ENCODE results near the gene TRDMT1. TPM values are rescaled to one million over a fixed set of nuclear protein-coding genes. Genes with fewer than 3 reads are reported as not detected.

The TRDMT1 gene
- polyA plus RNA-seq, 3 donors: 3.1 to 6.6 (median 5.0) TPM

GRCh38 chr10:17236468-17237148, 35.1 kb upstream of the TRDMT1 start:
- Mint-ChIP-seq H3K27ac (peak overlapping the region in 4 of 7 donors; percentile 35 to 86 (median 58)), H3K4me1 (peaks cover 24% of the 10 kb centered on the region), H3K36me3 (peaks cover 61 to 71% of the 10 kb centered on the region in 2 donors), H3K4me3 (no peak overlapping the region), H3K9me3 (no peaks in the 10 kb centered on the region), H3K27me3 (ENCODE audit: low read depth in 3 of 3) (peaks cover 0 to 3% (median 2%) of the 10 kb centered on the region in 3 donors)
- H3K9me3 ChIP-seq (replicated peaks in 1 of 2; ENCODE audit: control insufficient read depth in 1 of 2, insufficient read depth in 1 of 2, low read length in 2 of 2): no peaks in the 10 kb centered on the region
- TF ChIP-seq CTCF (IDR thresholded peaks at IDR 0.05): no peak
- no peak overlapping the region for H2AFZ ChIP-seq (ENCODE audit: insufficient read depth, low read depth, low read length, poor library complexity, severe bottlenecking)
- intact Hi-C loops (cut with micrococcal nuclease): loop anchor here (5.0 to 10.0 kb wide), 2 partner anchors 34 to 332 kb away; partner anchors contain the start of gene TRDMT1 (in 1 of the 2)
- H3K9ac ChIP-seq (ENCODE audit: insufficient read depth, low read length, poor library complexity, severe bottlenecking): no peak overlapping the region
- peaks cover 66 to 68% of the 10 kb centered on the region in 2 donors for H3K36me3 ChIP-seq (replicated peaks in 1 of 2; ENCODE audit: control insufficient read depth in 1 of 2, insufficient read depth in 2 of 2, low read length in 2 of 2)
- H3K4me3 ChIP-seq (replicated peaks in 1 of 3; ENCODE audit: low read depth in 2 of 3, low read length in 3 of 3): no peak overlapping the region
- no peak overlapping the region for H3K4me2 ChIP-seq (replicated peaks; ENCODE audit: extremely low read depth, low read length, poor library complexity, severe bottlenecking)
- peaks cover 30% of the 10 kb centered on the region for H3K79me2 ChIP-seq (ENCODE audit: insufficient read depth, low read length)
- no peaks in the 10 kb centered on the region for H3K27me3 ChIP-seq (ENCODE audit: control insufficient read depth in 2 of 2, insufficient read depth in 2 of 2, low read length in 2 of 2)
- H3K4me1 ChIP-seq (ENCODE audit: control insufficient read depth in 1 of 2, insufficient read depth in 2 of 2, low read length in 2 of 2): peaks cover 13 to 37% of the 10 kb centered on the region in 2 donors
- H4K20me1 ChIP-seq (ENCODE audit: insufficient read depth, low read length): peaks cover 75% of the 10 kb centered on the region
- H3K27ac ChIP-seq (ENCODE audit: low read depth in 1 of 2, low read length in 2 of 2): no peak overlapping the region
- DNase-seq: peak in 1 of 3 donors; percentile 15
- no CpG with 5 or more reads among the region's 1 CpG for WGBS (ENCODE audit: insufficient coverage)

- H3K4me1 Mint-ChIP-seq: peaks cover 34% of the 10 kb centered on the region
- Histone ChIP-seq H3K4me1 (ENCODE audit: control insufficient read depth in 1 of 2, insufficient read depth in 2 of 2, low read length in 2 of 2) (peaks cover 22 to 46% of the 10 kb centered on the region in 2 donors), H3K4me2 (replicated peaks; ENCODE audit: extremely low read depth, low read length, poor library complexity, severe bottlenecking) (no peak overlapping the region), H4K20me1 (ENCODE audit: insufficient read depth, low read length) (peaks cover 90% of the 10 kb centered on the region), H3K79me2 (ENCODE audit: insufficient read depth, low read length) (peaks cover 44% of the 10 kb centered on the region), H3K9ac (ENCODE audit: insufficient read depth, low read length, poor library complexity, severe bottlenecking) (no peak overlapping the region), H3K4me3 (replicated peaks in 1 of 3; ENCODE audit: low read depth in 2 of 3, low read length in 3 of 3) (no peak overlapping the region), H3K9me3 (replicated peaks in 1 of 2; ENCODE audit: control insufficient read depth in 1 of 2, insufficient read depth in 1 of 2, low read length in 2 of 2) (no peaks in the 10 kb centered on the region), H3K36me3 (replicated peaks in 1 of 2; ENCODE audit: control insufficient read depth in 1 of 2, insufficient read depth in 2 of 2, low read length in 2 of 2) (peaks cover 75 to 76% of the 10 kb centered on the region in 2 donors), H2AFZ (ENCODE audit: insufficient read depth, low read depth, low read length, poor library complexity, severe bottlenecking) (no peak overlapping the region), H3K27me3 (ENCODE audit: control insufficient read depth in 2 of 2, insufficient read depth in 2 of 2, low read length in 2 of 2) (no peaks in the 10 kb centered on the region), H3K27ac (ENCODE audit: low read depth in 1 of 2, low read length in 2 of 2) (no peak overlapping the region)
- peaks cover 0 to 9% (median 2%) of the 10 kb centered on the region in 3 donors for H3K27me3 Mint-ChIP-seq (ENCODE audit: low read depth in 3 of 3)
- no peak for TF ChIP-seq CTCF (IDR thresholded peaks at IDR 0.05)
- H3K4me3 Mint-ChIP-seq: no peak overlapping the region
- WGBS (ENCODE audit: insufficient coverage): 88% methylated on average over 7 of the region's 8 CpGs
- intact Hi-C loops (cut with micrococcal nuclease): loop anchor here (5.0 to 10.0 kb wide), 2 partner anchors 33 to 330 kb away; partner anchors contain the start of gene TRDMT1 (in 1 of the 2)
- H3K36me3 Mint-ChIP-seq: peaks cover 73 to 85% of the 10 kb centered on the region in 2 donors
- peaks cover 0 to 6% (median 2%) of the 10 kb centered on the region in 7 donors for H3K9me3 Mint-ChIP-seq
- peak overlapping the region; percentile 21 to 87 (median 68) for H3K27ac Mint-ChIP-seq
- peak in 1 of 3 donors; percentile 22 for DNase-seq
Measured at GRCh38 chr10:17235136-17235535, 33.7 kb upstream of the TRDMT1 start.
